Pancreas (tissue), 10 donors: ENCODE results near the gene SKP1. TPM values are rescaled to one million over a fixed set of nuclear protein-coding genes. Genes with fewer than 3 reads are reported as not detected.
A peak's percentile ranks its signal among the peaks of the same experiment; 100 is the strongest.

ENCODE experiments used
- ATAC-seq, 4 donors: fragments of 200-7000 bp; cut with Tn5 transposase; one replicate each; pipeline versions ENCODE4 v1.8.0 to v1.9.1; 2020; ENCODE audit warnings: mild to moderate bottlenecking in 4 of 4, moderate library complexity in 4 of 4
- DNase-seq, 6 donors: peaks; one replicate each; pipeline ENCODE4 v3.0.0-alpha.2; 2020
- FAIRE-seq: peaks from 2 replicates; lab custom pipeline; 2012; peaks lifted over from hg19 to GRCh38; lab: Jason Lieb, UNC
- H3K27ac ChIP-seq, 4 donors: fragments of 200-600 bp; sonication (generic); 1 replicate in 3 of 4; 2 replicates in 1 of 4; pipeline versions ENCODE4 v1.5.0 to v1.8.0; 2020
- H3K27me3 ChIP-seq, 4 donors: fragments of 200-600 bp; one replicate each; pipeline ENCODE4 v1.8.0; 2021
- H3K36me3 ChIP-seq, 3 donors: fragments of 200-600 bp; sonication (generic) in 1 of 3; one replicate each; pipeline versions ENCODE4 v1.5.0 to v1.8.0; 2020 to 2021
- H3K4me1 ChIP-seq, 3 donors: fragments of 200-600 bp; one replicate each; pipeline ENCODE4 v1.8.0; 2021
- H3K4me3 ChIP-seq, 4 donors: fragments of 200-600 bp; sonication (generic) in 2 of 4; one replicate each; pipeline versions ENCODE4 v1.5.0 to v1.8.0; 2020 to 2021
- H3K9me3 ChIP-seq, 4 donors: fragments of 200-600 bp; one replicate each; pipeline ENCODE4 v1.8.0; 2021
- CTCF ChIP-seq, 4 donors: fragments of 200-600 bp; sonication (generic) in 3 of 4; IDR thresholded peaks; one replicate each; pipeline versions ENCODE4 v1.5.0 to v1.8.0; 2021; ENCODE audit warnings: antibody characterized with exemption in 4 of 4
- WGBS, 2 donors: extraction: QIAGEN DNeasy Blood & Tissue Kit; methylation state at CpG; one replicate each; pipeline ENCODE4 v1.1.7; 2013; 5-methylcytosine and 5-hydroxymethylcytosine counted together
- intact Hi-C, 3 donors: fragments of 100-400 bp; cut with DNase I; formaldehyde crosslinking; loops; one replicate each; pipeline versions ENCODE4 v1.11.1 to v1.14.2; 2022
- polyA plus RNA-seq, 2 donors: library from polyadenylated mRNA; stranded (reverse); fragments of 200-250 nt; gene quantifications; one replicate each; pipeline ENCODE4 v1.2.3, GENCODE V29; 2013
- total RNA-seq, 6 donors: library from RNA; stranded (reverse); fragmentation: NEBNext Ultra II Directional in 4 of 6; extraction: Animal tissue kit (Norgen Biotek cat#: 25700) in 4 of 6; gene quantifications; one replicate each; pipeline versions ENCODE4 v1.2.1 to v1.2.4, GENCODE V29; 2021 to 2023
- donor health status: healthy with polysubstance abuse.
- donor health status: DM: no; HTN: no; CAD: no; lungs with moderate emphysema.
- donor health status: DM: no; HTN: no; CAD: no.
- donor health status: control.
- donor health status: control.
- donor health status: Bipolar disorder and iron deficiency.
- donor health status: DM: yes; HTN: yes; CAD: no.
- donor health status: DM: no; HTN: no; CAD: no.
- donor health status: DM: no; HTN: no; CAD: no.
- donor health status: DM: yes; HTN: yes; CAD: no.

The SKP1 gene
- total and polyA plus RNA-seq, 8 donors, result 67.5 to 252 (median 97.6) TPM

DNA sequence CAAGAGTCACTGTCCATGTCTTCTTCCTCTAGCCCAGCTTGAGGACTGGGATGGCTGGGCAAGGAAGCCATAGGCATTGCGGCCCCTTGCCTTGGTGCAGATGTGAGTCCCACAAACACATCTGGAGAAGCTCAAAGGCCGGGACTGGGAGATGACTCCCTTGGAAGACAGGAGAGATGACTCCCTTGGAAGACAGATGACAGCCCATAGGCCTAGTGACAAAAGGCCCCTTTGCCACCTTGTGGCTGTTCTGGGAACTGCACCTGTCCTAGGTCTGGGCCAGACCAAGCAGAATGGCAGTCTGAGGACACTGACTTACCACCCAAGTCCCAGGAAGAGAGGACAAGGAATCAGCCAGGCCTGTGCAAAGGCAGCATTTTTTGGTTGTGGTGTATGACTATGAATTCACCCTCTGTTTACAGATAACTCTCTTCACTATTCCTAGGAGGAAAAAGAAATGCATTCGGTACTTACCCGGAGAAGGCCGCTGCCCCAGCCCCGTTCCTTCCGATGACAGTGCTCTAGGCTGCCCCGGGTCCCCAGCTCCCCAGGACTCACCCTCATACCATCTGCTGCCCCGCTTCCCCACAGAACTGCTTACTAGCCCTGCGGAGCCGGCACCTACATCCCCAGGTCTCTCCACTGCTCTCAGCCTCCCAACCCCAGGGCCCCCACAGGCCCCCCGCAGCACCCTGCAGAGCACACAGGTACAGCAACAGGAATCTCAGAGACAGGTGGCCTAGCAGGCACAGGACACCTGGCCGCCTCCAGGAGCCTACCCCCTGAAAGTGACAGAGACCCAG, 30.8 kb downstream of the SKP1 start:
- Histone ChIP-seq H3K27me3 (no peaks in the 10 kb centered on the region), H3K4me1 (peaks cover 0 to 17% (median 8%) of the 10 kb centered on the region in 3 donors), H3K4me3 (no peak overlapping the region), H3K36me3 (peaks cover 0 to 20% (median 9%) of the 10 kb centered on the region in 3 donors), H3K27ac (no peak overlapping the region), H3K9me3 (no peaks in the 10 kb centered on the region)
- TF ChIP-seq CTCF (IDR thresholded peaks at IDR 0.05), result peak; percentile 91 to 98 (median 94)
- DNase-seq (peak; percentile 54 to 92 (median 80)), ATAC-seq (peak; percentile 66 to 87 (median 80)), FAIRE-seq (no peak)
- 83 to 85% methylated on average over 13 of the region's 13 CpGs for WGBS, 2 donors
- intact Hi-C loops, result no loop called here

- Histone ChIP-seq H3K27ac (no peak overlapping the region), H3K9me3 (no peaks in the 10 kb centered on the region), H3K27me3 (no peaks in the 10 kb centered on the region), H3K36me3 (peaks cover 0 to 20% (median 9%) of the 10 kb centered on the region in 3 donors), H3K4me3 (no peak overlapping the region), H3K4me1 (peaks cover 0 to 10% (median 4%) of the 10 kb centered on the region in 3 donors)
- ATAC-seq (no peak), FAIRE-seq (no peak), DNase-seq (peak in 1 of 6 donors; percentile 8)
- intact Hi-C loops, result no loop called here
- 40 to 55% methylated on average over 1 of the region's 1 CpG for WGBS, 2 donors
- no peak for TF ChIP-seq CTCF (IDR thresholded peaks at IDR 0.05)
Observed at GRCh38 chr5:134145041-134145757, 31.6 kb downstream of the SKP1 start.

DNA sequence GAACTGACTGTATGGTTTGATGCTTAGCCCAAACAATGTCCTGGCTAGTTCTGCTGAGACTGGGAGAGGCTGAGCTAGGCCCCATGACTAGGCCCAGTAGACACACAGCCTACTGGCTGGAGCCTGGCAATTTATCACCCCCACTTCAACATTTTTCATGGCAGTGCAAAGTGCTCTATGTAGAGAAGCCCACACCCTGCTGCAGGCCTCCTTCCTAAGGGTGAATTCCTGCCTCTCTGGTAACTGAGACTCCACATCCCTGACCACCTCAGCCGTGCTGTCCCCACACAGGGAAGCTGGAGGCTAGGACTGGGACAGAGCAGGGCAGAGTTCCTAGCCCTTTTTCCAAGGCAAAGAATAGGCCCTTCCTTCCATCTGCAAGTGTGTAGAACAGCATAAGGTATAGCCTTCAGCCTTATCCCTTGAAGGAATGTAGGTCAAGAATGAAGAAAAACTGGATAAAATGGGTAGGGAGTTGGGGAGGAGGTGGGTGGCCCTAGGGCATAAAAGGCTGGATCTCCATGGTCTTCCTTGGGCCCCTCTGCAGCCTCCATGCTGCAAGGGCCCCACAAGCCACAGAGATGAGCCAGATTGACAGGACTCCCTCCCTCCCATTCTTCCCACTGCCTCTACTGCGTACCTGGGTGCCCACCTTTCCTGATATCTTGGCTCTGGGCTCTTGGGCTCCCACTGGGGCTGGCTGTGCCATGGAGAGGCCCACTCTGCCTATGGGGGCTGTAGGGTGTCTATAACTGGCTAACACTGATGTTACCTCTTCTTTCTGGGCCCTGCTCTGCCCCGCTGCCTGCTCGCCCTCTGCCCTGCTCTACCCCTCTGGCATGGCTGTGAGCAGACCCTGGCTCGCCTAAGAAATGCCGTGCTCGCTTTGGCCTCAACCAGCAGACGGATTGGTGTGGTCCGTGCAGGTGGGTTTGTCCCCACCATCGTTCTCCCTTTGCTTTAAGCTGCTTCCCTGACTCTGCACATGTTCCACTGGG, 32.5 kb downstream of the SKP1 start:
- no peak overlapping the region for H3K27ac ChIP-seq
- peaks cover 0 to 20% (median 9%) of the 10 kb centered on the region in 3 donors for H3K36me3 ChIP-seq
- intact Hi-C loops, result loop anchor here in 1 of 3 donors (5.0 kb wide), 2 partner anchors 42 to 102 kb away; no protein-coding TSS in a partner anchor
- 91 to 93% methylated on average over 10 of the region's 10 CpGs for WGBS, 2 donors
- FAIRE-seq, result no peak
- no peaks in the 10 kb centered on the region for H3K9me3 ChIP-seq
- no peak overlapping the region for H3K4me3 ChIP-seq
- no peak for TF ChIP-seq CTCF (IDR thresholded peaks at IDR 0.05)
- DNase-seq, result peak in 2 of 6 donors; percentile 8 to 55
- H3K27me3 ChIP-seq, result no peaks in the 10 kb centered on the region
- ATAC-seq, result no peak
- H3K4me1 ChIP-seq, result peaks cover 0 to 2% (median 0%) of the 10 kb centered on the region in 3 donors

DNA sequence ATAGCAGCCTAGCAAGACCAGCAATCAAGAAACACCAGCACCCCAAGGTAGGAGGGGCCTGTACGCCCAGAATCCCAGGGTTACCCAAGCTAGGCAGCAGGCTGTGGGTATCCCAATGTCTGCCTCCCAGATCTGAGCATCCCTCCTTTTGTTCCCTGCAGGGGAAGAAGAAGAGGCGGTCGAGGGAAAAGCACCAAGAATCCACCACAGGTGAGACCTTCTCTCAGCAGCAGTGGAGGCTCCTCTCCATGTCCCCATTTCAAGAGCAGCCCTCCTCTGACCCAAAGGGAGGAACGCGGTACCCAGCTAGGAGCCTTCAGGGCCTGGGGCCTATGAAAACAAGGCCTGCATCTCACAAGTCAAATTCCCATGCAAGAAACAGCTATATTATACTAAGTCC, 33.3 kb downstream of the SKP1 start:
- ATAC-seq, result no peak
- intact Hi-C loops, result loop anchor here in 1 of 3 donors (5.0 kb wide), 2 partner anchors 41 to 101 kb away; no protein-coding TSS in a partner anchor
- peak in 2 of 6 donors; percentile 4 to 15 for DNase-seq
- Histone ChIP-seq H3K27ac (no peak overlapping the region), H3K36me3 (peaks cover 0 to 20% (median 6%) of the 10 kb centered on the region in 3 donors), H3K4me3 (no peak overlapping the region), H3K9me3 (no peaks in the 10 kb centered on the region), H3K4me1 (no peaks in the 10 kb centered on the region), H3K27me3 (no peaks in the 10 kb centered on the region)
- no peak for FAIRE-seq
- 82 to 94% methylated on average over 5 of the region's 5 CpGs for WGBS, 2 donors
- TF ChIP-seq CTCF (IDR thresholded peaks at IDR 0.05), result no peak
